OCI-LY7 (cell line): ENCODE data around the gene RASA2. TPM values are rescaled to one million over a fixed set of nuclear protein-coding genes. Genes with fewer than 3 reads are reported as not detected.

Experiments used
- BruUV-seq: library from RNA; stranded (reverse); fragments of 400-500 nt; replicated peaks from 2 replicates; lab custom pipeline; 2021; lab: Mats Ljungman, UMichigan
- CTCF ChIA-PET: fragments of 300-600 bp; sonication (Branson Sonifier 250); formaldehyde crosslinking; loops from one replicate; lab custom pipeline; 2022; ENCODE audit warnings: antibody characterized with exemption; ENCODE audit not compliant: unreplicated experiment; lab: Charles Lee
- POLR2A ChIA-PET: fragments of 300-600 bp; sonication (Branson Sonifier 250); formaldehyde crosslinking; loops from one replicate; lab custom pipeline; 2022; ENCODE audit warnings: antibody characterized with exemption; lab: Charles Lee
- DNase-seq: peaks from one replicate; pipeline ENCODE4 v3.0.0-alpha.2; 2015; ENCODE audit warnings: low spot score
- H2AFZ ChIP-seq: fragments of 200-600 bp; sonication (generic), shearing (Covaris generic); 2 replicates; pipeline ENCODE4 v1.6.1; 2014; ENCODE audit warnings: mild to moderate bottlenecking, antibody characterized with exemption, low read length, moderate library complexity
- H3K27ac ChIP-seq: fragments of 200-600 bp; sonication (generic); 2 replicates; pipeline ENCODE4 v1.5.1; 2014; ENCODE audit warnings: mixed run types, low read depth, mild to moderate bottlenecking, moderate library complexity, low read length, inconsistent platforms; ENCODE audit not compliant: poor library complexity, severe bottlenecking
- H3K36me3 ChIP-seq: fragments of 200-600 bp; sonication (generic); 2 replicates; pipeline ENCODE4 v1.6.1; 2014; ENCODE audit warnings: mild to moderate bottlenecking, antibody characterized with exemption, low read length, moderate library complexity, mixed read lengths; ENCODE audit not compliant: insufficient read depth
- H3K4me1 ChIP-seq: fragments of 200-600 bp; sonication (generic); 2 replicates; pipeline ENCODE4 v1.5.1; 2014; ENCODE audit warnings: mild to moderate bottlenecking, low read length; ENCODE audit not compliant: insufficient read depth, poor library complexity, severe bottlenecking
- H3K4me2 ChIP-seq: fragments of 200-600 bp; sonication (generic); 2 replicates; pipeline ENCODE4 v1.6.1; 2014; ENCODE audit warnings: mild to moderate bottlenecking, low read length
- H3K4me3 ChIP-seq: fragments of 200-600 bp; sonication (generic); 2 replicates; pipeline ENCODE4 v1.5.1; 2014; ENCODE audit warnings: mild to moderate bottlenecking, low read depth, low read length; ENCODE audit not compliant: poor library complexity, severe bottlenecking
- H3K79me2 ChIP-seq: fragments of 200-600 bp; sonication (generic); 2 replicates; pipeline ENCODE4 v1.6.1; 2016; ENCODE audit warnings: low read depth, mild to moderate bottlenecking, low read length, moderate library complexity, mixed read lengths; ENCODE audit not compliant: insufficient read depth
- H3K9me2 ChIP-seq: fragments of 200-600 bp; sonication (generic); 2 replicates; pipeline ENCODE4 v1.6.1; 2016; ENCODE audit warnings: mild to moderate bottlenecking, low read length, mixed read lengths; ENCODE audit not compliant: insufficient read depth
- H3K9me3 ChIP-seq: fragments of 200-600 bp; sonication (generic); 2 replicates; pipeline ENCODE4 v1.6.1; 2014; ENCODE audit warnings: mild to moderate bottlenecking, mixed run types, low read length, mixed read lengths
- H4K20me1 ChIP-seq: fragments of 200-600 bp; sonication (generic); 2 replicates; pipeline ENCODE4 v1.6.1; 2014; ENCODE audit warnings: mild to moderate bottlenecking, antibody characterized with exemption, low read length, moderate library complexity, mixed read lengths; ENCODE audit not compliant: insufficient read depth
- CTCF ChIP-seq: fragments of 200-600 bp; sonication (generic); conservative IDR thresholded peaks from 2 replicates; pipeline ENCODE4 v1.5.1; 2014; ENCODE audit warnings: mild to moderate bottlenecking, antibody characterized with exemption, low read length, moderate library complexity, mixed read lengths
- EZH2phosphoT487 ChIP-seq: fragments of 200-600 bp; sonication (generic); IDR thresholded peaks from 2 replicates; pipeline ENCODE4 v1.6.1; 2018; ENCODE audit warnings: low read depth, borderline replicate concordance, mild to moderate bottlenecking, mixed run types, antibody characterized with exemption, low read length, moderate library complexity, mixed read lengths
- intact Hi-C: fragments of 100-400 bp; cut with micrococcal nuclease; formaldehyde crosslinking; loops from one replicate; pipeline ENCODE4 v1.10.0; 2022; ENCODE audit not compliant: unreplicated experiment
- total RNA-seq, 2 experiments: library from RNA; depleted of rRNA in 1 of 2; stranded (reverse); fragments of >200 nt in 1 of 2; shearing (Covaris generic) in 1 of 2; gene quantifications; 2 replicates each; pipeline ENCODE4 v1.2.3, GENCODE V29; 2014 to 2022

The RASA2 gene
- total RNA-seq, 2 experiments from 2014 or later: 11.0 to 21.7 TPM

GRCh38 chr3:141605883-141606282 is 119.1 kb downstream of the RASA2 start:
- no peak overlapping the region for H3K4me2 ChIP-seq
- no peak overlapping the region for H3K27ac ChIP-seq
- ChIA-PET CTCF (no interaction called here), POLR2A (interaction anchor here (0.7 kb wide), 3 partner anchors 12 to 1872 kb away, joined by 3 to 5 read pairs (median 4); no protein-coding TSS in a partner anchor)
- H2AFZ ChIP-seq: no peak overlapping the region
- H3K36me3 ChIP-seq: peaks cover 14% of the 10 kb centered on the region
- H4K20me1 ChIP-seq: no peaks in the 10 kb centered on the region
- H3K9me3 ChIP-seq: peaks cover 6% of the 10 kb centered on the region; the same call in 1 of the 2 replicates
- no TSS peak for BruUV-seq
- TF ChIP-seq CTCF (no peak), EZH2phosphoT487 (no peak)
- H3K9me2 ChIP-seq: no peaks in the 10 kb centered on the region
- no peaks in the 10 kb centered on the region for H3K79me2 ChIP-seq
- intact Hi-C loops: no loop called here
- no peak for DNase-seq
- H3K4me1 ChIP-seq: no peaks in the 10 kb centered on the region
- H3K4me3 ChIP-seq: no peak overlapping the region

- TF ChIP-seq CTCF (no peak), EZH2phosphoT487 (no peak)
- no peak overlapping the region for H3K4me2 ChIP-seq
- ChIA-PET CTCF (no interaction called here), POLR2A (no interaction called here)
- H3K36me3 ChIP-seq: peaks cover 29% of the 10 kb centered on the region
- no peaks in the 10 kb centered on the region for H3K4me1 ChIP-seq
- H3K79me2 ChIP-seq: no peaks in the 10 kb centered on the region
- no peaks in the 10 kb centered on the region for H3K9me2 ChIP-seq
- no peak for DNase-seq
- H2AFZ ChIP-seq: no peak overlapping the region
- BruUV-seq: no TSS peak
- H3K9me3 ChIP-seq: no peaks in the 10 kb centered on the region
- no peak overlapping the region for H3K4me3 ChIP-seq
- no peaks in the 10 kb centered on the region for H4K20me1 ChIP-seq
- intact Hi-C loops: no loop called here
- H3K27ac ChIP-seq: no peak overlapping the region
Observed at GRCh38 chr3:141608438-141608837, 121.6 kb downstream of the RASA2 start.

- Histone ChIP-seq H3K4me1 (no peaks in the 10 kb centered on the region), H3K9me2 (no peaks in the 10 kb centered on the region), H3K4me2 (no peak overlapping the region), H2AFZ (no peak overlapping the region), H3K9me3 (no peaks in the 10 kb centered on the region), H3K27ac (no peak overlapping the region), H3K79me2 (no peaks in the 10 kb centered on the region), H3K36me3 (peaks cover 29% of the 10 kb centered on the region), H4K20me1 (no peaks in the 10 kb centered on the region), H3K4me3 (no peak overlapping the region)
- ChIA-PET CTCF (interaction anchor here (0.6 kb wide), 1 partner anchor 177 kb away, joined by 3 read pairs; no protein-coding TSS in a partner anchor), POLR2A (interaction anchor here (1.6 kb wide), 1 partner anchor 19 kb away, joined by 5 read pairs; no protein-coding TSS in a partner anchor)
- BruUV-seq: no TSS peak
- no peak for DNase-seq
- TF ChIP-seq CTCF: no peak
- TF ChIP-seq EZH2phosphoT487: no peak
- intact Hi-C loops: no loop called here
Observed at GRCh38 chr3:141610939-141611338, 124.1 kb downstream of the RASA2 start.
